ENCODE results near the gene KSR2. TPM values are rescaled to one million over a fixed set of nuclear protein-coding genes. Genes with fewer than 3 reads are reported as not detected.

KSR2 gene
- total and polyA plus RNA-seq, 2 of the 4 experiments (the other 2 are of a cell fraction), result not detected

DNA sequence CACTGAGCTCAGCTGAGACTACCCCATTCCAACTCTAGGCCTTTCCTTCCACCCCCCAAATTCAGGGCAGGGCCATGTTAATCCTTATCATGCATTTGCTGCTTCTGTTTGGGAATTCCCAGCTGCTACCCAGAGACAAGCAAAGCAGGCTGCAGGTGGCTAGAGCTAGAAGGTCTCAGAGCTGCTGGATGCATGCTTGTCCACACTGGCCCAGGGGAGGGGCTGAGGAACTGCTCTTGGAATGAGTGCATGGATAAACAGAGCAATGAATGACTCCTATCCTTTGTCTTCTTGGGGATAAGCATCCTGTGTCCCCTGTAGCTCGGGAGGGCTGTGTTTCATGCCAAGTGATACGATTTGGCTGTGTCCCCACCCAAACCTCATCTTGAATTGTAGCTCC is 470.5 kb downstream of the KSR2 start:
- no TSS peak for BruUV-seq (replicated peaks)
- Histone ChIP-seq H4K91ac (ENCODE audit: insufficient read depth, low read depth, low read length) (no peak overlapping the region), H3K9me1 (ENCODE audit: insufficient read depth, low read length) (no peaks in the 10 kb centered on the region), H3K56ac (ENCODE audit: extremely low read depth, insufficient read depth, low read length) (no peak overlapping the region), H2BK5ac (ENCODE audit: low read depth, low read length, poor library complexity, severe bottlenecking) (no peak overlapping the region), H3K4me1 (ENCODE audit: control insufficient read depth, insufficient read depth, low read length) (no peaks in the 10 kb centered on the region), H3K4me2 (ENCODE audit: low read depth, low read length) (no peak overlapping the region), H2AFZ (replicated peaks; ENCODE audit: low read length, poor library complexity) (no peak overlapping the region), H4K8ac (ENCODE audit: low read depth in 2 of 2, low read length in 2 of 2) (no peak overlapping the region), H3K9ac (ENCODE audit: low read depth, low read length) (no peak overlapping the region), H2AK9ac (replicated peaks; ENCODE audit: low read depth, low read length, poor library complexity) (no peak overlapping the region), H3K4me3 (ENCODE audit: insufficient read depth, low read depth, low read length) (no peak overlapping the region), H3K4ac (ENCODE audit: low read depth, low read length) (no peak overlapping the region), H4K5ac (ENCODE audit: low read depth, low read length) (no peak overlapping the region), H4K20me1 (ENCODE audit: insufficient read depth, low read length) (no peaks in the 10 kb centered on the region), H2BK15ac (ENCODE audit: low read depth, low read length) (no peak overlapping the region), H3K14ac (replicated peaks; ENCODE audit: low read depth, low read length) (no peak overlapping the region), H2BK120ac (ENCODE audit: low read depth, low read length) (no peak overlapping the region), H3K27me3 (ENCODE audit: control insufficient read depth, insufficient read depth, low read length) (no peaks in the 10 kb centered on the region), H3K23ac (ENCODE audit: low read depth, low read length) (no peak overlapping the region), H3K27ac (ENCODE audit: insufficient read depth, low read length) (no peak overlapping the region), H2BK20ac (ENCODE audit: low read depth, low read length) (no peak overlapping the region), H3K79me1 (ENCODE audit: low read depth in 1 of 2, low read length in 2 of 2) (no peaks in the 10 kb centered on the region), H3K9me3 (ENCODE audit: control insufficient read depth, insufficient read depth, low read length) (peaks cover 34% of the 10 kb centered on the region), H2AK5ac (ENCODE audit: low read depth, low read length) (no peak overlapping the region), H3K36me3 (ENCODE audit: control insufficient read depth, insufficient read depth, low read length) (no peaks in the 10 kb centered on the region), H3K18ac (ENCODE audit: low read depth, low read length) (no peak overlapping the region)
- ATAC-seq (ENCODE audit: low read depth), result no peak
- in situ Hi-C loops (cut with MboI; ENCODE audit: low sequenced_read_pairs) (no loop called here), intact Hi-C loops (cut with micrococcal nuclease) (no loop called here), dilution Hi-C loops (cut with HindIII; ENCODE audit: low sequenced_read_pairs, unreplicated experiment) (no loop called here)
- WGBS, 2 experiments (ENCODE audit: extremely low coverage in 2 of 2, insufficient read length in 1 of 2), result no CpG with 5 or more reads among the region's 2 CpGs
- TF ChIP-seq RCOR1 (IDR thresholded peaks at IDR 0.05; ENCODE audit: insufficient replicate concordance, low read length), result no peak
- no peak for TF ChIP-seq MXI1 (IDR thresholded peaks at IDR 0.05; ENCODE audit: borderline replicate concordance, low read depth, low read length)
- no peak for TF ChIP-seq CHD1 (IDR thresholded peaks at IDR 0.05; ENCODE audit: low read depth, low read length)
- no peak for TF ChIP-seq MAZ (IDR thresholded peaks at IDR 0.05; ENCODE audit: borderline replicate concordance, low read depth, low read length)
- TF ChIP-seq SMC3 (IDR thresholded peaks at IDR 0.05; ENCODE audit: low read depth, low read length), result no peak
- no peak for TF ChIP-seq RFX5 (IDR thresholded peaks at IDR 0.05; ENCODE audit: low read depth, low read length)
- TF ChIP-seq CEBPB (IDR thresholded peaks at IDR 0.05; ENCODE audit: low read depth, low read length), result no peak
- no peak for TF ChIP-seq MAFK (IDR thresholded peaks at IDR 0.05; ENCODE audit: low read depth, low read length)
- ChIA-PET CTCF (no interaction called here), POLR2A (ENCODE audit: unreplicated experiment) (no interaction called here)
- no peak for DNase-seq

Measured in IMR-90 (cell line).